Measurements from ENCODE around the gene SPAG9. TPM values are rescaled to one million over a fixed set of nuclear protein-coding genes. Genes with fewer than 3 reads are reported as not detected.
"Not testable (repeated sequence)": the region's sequence is repeated elsewhere in the genome, so short reads cannot be mapped to it uniquely, and the experiment has no call there.

Gene SPAG9
- total RNA-seq, 1 donor from 2014 or later: 99.6 TPM

DNA sequence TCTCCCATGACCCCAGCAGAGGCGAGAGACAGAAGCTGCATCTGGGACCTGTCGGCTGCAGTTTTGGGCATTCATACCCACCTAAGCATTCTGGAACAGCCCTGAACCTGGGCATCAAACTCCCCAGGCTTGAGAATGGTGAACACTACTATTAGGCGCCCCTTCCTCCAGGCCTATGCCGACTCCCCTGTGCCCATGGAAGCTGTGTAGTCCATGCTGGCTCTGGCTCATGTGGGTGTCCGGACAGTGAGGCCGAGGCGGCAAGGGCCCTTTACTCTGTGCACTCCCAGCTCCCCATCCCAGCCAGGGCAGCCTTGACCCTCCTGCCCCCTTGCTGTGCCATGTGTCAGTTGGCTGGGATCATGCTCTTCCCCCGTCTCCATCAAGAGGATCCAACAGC, 165.5 kb downstream of the SPAG9 start:
- no peak for DNase-seq (ENCODE audit: low spot score)

DNA sequence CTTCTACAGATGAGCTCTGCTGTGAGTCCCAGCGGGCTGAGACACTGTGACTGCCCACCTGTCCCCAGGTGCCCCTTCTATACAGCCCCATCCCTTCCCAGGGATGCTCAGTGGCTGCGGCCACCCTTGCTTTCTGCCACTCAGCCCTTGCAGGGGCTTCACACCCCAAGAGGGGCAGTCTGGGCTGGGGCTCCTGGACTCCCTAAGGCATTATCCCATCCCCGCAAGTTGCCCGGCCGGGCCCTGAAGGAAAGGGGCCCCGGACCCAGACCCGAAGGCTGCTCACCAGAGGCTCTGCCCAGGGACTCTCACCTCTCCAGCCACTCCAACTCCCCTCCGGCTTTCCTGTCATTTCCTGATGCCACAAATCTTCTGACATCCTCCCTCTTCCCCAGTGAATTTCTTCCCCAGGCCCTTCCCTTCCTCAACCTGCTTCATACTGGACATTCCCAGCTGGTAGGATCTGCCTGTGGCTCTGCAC, 166.0 kb downstream of the SPAG9 start:
- no peak for DNase-seq (ENCODE audit: low spot score)

DNA sequence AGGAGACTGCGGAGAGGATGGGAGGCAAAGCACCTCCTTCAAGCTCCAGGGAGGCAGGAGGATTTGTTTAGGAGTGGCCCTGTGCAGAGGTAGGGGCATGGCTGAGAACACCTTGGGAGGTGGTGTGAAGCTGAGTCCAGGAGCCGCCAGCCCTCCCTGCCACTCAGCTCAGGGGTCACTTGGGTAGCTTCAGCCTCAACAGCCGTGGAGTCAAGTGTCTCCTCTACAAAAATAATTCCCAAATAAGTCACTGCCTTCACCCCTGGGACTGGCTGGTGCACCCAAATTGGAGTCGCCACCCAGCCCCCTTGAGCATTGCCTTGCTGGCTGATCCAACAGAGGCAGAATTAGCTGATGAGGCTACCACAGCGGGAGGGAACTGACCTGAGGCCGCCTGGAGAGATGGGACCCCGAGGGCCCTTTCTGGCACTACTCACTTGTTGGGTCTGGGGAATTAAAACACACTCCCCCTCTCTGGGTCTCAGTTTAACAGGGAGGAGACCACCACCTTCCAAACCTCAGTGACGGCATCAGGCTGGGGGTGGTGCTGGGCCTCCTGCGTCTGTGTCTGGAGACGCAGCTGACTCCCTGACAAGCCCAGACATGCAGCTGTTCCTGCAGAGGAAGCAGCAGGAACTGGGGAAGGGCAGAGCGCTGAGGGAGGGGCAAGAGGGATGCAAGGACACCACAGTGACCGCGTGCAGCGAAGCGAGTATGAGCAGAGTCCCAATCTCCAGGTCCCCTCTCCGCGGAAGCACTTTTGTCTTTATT, 166.7 kb downstream of the SPAG9 start:
- DNase-seq (ENCODE audit: low spot score): no peak

DNA sequence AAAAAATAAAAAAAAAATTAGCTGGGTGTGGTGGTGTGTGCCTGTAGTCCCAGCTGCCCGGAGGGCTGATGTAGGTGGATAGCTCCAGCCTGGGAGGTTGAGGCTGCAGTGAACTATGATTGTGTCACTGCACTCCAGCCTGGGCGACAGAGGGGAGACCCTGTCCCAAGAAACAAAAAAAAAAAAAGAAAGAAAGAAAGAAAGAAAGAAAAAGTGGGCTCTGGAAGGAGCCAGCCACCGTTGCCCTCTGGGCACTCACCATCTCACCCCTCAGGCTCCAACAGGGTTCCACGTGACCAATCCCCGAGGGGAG, 167.2 kb downstream of the SPAG9 start:
- DNase-seq (ENCODE audit: low spot score): no peak

DNA sequence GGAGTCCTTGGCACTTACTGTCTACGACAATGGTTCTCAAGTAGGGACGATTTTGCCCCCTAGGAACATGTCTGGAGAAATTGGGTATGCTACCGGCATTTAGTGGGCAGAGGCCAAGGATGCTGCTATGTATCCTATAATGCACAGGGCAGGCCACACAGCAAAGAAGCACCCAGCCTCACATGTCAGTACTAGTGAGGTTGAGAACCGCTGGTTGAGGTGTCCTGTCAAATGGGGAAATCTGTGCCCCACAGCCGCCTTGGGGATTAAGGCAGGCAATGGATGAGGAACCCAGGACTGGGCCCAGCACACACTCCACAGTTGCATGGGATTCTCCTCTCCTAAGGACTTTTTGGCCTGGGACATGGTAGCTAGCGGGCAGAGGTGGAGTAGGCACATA, 167.8 kb downstream of the SPAG9 start:
- no peak for DNase-seq (ENCODE audit: low spot score)

DNA sequence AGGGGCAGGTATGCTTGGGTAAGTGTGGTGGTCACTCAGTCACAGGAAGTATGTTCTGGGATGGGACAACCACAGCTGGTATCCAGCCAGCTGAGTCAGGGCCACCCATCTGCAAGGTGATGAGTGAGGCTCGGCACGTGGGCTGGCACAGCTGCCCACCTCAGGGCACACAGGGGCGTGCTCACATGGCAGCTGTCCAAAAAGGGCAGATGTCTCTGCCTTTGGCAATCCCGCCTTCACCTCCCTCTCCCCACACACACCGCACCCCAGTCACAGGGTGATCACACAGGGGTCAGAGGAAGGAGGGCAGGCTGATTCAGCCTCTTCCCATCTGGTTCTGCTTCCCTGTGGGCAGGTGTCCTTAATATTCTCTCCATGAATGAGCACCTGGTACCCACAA, 168.7 kb downstream of the SPAG9 start:
- DNase-seq (ENCODE audit: low spot score): no peak

DNA sequence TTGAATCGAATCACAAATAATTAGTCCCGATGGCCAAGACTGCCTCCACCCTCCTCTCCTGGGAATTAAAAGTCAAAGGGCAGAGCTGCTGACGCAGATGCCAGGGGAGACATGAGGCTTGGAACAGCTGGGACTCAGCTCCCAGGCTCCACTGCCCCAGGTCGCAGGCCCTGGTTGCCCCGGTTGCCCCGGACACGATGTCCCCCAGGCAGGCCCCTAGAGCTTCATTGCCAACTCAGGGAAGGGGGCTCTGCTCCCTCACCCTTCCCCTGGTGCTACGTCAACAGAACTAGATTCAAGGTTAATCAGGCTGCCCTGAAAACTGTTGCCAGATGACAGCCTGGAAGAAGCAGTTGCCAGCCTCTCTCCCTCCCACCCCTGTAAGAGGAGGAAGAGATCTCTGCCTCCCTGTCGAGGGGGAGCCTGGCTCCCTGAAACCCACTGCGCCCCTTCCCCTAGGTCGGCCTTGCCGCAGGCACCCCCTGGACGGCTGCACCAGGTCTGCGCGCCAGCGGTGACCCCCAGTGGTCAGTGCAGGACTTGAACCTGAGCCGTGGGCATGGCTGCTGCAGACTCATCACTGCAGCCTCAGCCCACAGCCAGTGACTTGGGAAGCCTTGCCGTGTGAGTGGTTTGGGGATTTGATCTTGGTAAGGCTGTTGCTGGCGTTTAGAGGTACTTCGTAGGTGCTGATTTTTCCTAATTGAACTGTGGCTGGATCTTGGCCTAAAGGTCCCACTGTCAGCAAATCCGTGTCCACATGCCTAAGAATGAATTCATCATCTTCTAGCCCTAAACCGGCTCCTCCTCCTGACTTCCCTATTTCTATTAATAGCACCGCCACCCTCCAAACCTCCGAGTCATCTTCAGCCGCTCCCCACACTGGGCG, 170.4 kb downstream of the SPAG9 start:
- no peak for DNase-seq (ENCODE audit: low spot score)

DNA sequence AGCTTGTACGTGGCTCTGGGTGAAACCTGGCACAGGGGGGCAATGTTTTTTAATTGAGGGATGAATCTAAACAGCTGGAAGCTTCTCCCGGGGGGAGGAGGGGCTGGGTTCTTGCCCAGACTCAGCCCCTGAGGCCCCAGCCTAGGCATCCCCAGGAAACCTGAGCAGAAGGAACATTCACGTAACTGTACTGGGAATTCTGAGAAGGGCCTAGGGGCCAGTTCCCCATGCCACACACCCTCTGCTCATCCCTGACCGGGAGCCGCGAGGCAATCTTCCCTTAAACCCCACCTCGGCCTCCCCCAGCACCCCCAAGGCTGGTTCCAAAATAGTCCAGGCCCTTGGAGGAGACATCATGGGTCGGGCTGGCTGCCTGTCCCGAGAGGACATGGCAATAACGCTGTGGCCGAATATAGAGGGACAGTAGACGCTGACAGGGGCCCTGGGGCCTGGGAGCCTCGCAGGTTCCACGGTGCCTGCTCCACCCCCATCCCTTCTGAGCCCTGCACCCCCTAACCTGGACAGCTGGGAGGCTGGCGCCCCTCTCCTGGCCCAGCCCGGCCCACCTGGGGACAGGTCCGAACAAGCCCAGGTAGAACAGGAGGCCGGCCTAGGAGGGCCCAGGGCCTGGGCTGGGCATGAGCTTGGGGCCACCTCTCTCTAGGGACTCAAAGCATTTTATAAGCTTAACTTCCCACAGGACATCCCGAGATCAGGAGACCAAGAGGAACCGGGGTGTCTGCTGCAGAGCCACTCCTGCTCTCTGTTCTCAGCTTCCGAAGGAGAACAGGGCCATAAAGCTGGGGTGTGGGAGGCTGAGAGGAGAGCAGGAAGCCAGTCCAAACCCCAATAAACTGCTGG, 171.3 kb downstream of the SPAG9 start:
- peak; percentile 51 for DNase-seq (ENCODE audit: low spot score)

DNA sequence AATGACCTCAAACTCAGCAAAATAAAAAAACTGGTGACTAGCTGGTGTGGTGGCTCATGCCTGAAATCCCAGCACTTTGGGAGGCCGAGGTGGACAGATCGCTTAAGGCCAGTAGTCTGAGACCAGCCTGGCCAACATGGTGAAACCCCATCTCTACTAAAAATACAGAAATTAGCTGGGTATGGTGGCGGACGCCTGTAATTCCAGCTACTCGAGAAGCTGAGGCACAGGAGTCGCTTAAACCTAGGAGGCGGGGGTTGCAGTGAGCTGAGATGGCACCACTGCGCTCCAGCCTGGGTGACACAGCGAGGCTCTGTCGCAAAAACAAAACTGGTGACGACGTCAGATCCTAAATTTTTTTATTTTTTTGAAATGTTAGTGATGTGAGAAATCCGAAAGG, 172.0 kb downstream of the SPAG9 start:
- peak; percentile 81 for DNase-seq (ENCODE audit: low spot score)

DNA sequence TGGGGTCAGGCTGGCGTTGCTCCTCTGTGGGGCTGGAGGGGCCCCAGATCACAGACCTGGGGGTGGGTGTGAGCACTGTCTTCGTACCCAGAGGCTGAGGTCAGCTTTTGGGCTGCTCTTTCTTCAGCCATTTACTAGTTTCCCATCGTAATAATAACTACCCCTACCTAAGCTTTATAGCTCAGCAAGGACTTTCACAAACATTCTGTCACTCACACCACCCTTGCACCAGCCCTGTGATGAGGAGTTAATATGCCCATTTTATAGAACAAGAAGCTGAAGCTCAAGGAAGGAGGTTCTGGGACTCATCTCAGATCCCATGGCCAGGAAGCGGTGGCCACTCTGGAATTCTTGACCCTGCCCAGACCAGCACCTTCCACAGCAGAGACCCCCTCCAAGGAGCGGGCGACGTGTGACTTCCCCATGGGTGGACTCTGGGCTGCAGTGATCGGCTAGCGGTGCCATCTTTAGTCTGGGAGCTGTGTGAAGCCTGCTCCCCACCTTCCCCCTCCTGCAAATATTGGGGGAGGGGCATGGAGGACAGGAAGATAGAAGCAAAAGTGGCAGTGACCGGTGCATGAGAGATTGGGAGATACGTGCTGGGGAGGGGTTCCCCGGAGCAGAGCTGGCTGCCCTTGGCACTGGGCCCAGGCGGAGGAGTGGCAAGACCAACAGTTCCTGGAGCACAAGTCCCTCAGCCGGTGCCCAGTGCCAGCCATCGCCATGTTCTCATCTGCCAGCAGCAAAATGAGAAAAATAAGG, 172.7 kb downstream of the SPAG9 start:
- DNase-seq (ENCODE audit: low spot score): peak; percentile 88

DNA sequence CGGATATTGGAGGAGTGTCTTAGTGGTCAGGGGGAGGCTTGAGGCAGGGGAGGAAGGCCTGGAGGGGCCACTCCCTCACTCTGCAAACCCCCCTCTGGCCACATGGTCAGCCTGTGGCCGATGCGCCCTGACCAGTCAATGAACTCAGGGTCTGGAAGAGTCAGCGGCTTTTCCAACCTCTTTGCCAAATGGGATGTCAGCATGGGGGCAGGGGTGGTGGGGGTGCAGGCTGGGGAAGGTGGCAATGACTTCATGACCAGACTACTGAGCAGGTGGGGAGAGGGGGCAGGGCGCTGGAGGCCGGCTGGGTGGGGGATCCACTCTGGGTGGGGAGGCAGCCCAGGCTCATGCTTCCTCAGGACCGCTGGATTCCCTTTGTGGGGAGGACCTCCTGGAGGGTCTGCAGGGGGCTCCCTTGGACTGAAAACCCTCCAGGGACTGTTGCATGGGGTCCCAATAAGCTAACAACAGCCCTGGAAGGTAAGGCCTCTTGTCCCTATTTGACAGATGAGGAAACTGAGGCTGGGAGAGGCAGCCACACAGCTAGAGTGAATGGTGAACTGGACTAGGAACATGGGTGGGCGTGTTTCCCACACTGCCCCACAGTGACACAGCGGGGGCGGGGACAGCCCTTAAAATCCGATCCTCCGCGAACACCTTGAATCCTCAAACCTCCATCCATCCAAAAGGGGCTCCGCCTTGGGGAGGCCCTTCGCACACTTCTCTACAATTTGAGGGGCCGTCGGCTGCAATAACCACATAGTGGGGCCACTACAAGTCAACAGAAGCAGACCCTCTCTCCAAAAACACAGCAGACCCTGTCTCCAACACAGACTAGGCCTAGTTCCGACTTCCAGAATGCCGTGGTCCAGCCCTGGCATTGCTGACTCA, 173.5 kb downstream of the SPAG9 start:
- peak; percentile 74 for DNase-seq (ENCODE audit: low spot score)

DNA sequence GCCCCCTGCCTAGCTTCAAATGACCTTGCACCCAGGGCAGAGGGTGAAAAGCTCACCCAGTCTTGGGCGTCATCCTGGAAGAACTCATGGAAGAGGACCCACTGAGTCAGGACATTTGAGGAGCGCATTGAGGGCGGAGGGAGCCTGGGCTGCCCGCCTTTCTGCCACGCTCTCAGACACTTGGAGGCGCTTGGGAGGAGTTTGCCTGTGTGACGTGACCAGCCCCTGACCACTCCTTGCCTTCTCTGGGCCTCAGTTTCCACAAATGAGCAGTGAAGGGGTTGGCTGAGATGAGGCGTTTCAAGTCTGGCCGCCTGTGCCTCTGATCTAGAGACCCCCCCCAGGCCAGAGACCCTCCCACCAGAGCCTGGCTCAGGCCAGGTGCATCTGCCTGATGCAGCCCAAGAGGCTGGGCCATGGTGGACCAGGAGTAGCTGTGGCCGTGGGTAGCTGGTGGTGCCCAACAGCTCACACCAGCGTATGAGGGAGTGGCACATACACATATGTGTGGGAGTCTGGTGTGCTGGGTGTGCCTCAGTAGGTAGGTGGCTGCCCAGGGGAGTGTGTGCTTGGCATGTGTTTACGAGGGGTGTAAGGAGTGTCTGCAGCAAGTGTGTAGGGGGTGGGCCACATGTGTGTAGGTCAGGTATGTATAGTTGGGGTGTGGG, 174.3 kb downstream of the SPAG9 start:
- peak; percentile 81 for DNase-seq (ENCODE audit: low spot score)

DNA sequence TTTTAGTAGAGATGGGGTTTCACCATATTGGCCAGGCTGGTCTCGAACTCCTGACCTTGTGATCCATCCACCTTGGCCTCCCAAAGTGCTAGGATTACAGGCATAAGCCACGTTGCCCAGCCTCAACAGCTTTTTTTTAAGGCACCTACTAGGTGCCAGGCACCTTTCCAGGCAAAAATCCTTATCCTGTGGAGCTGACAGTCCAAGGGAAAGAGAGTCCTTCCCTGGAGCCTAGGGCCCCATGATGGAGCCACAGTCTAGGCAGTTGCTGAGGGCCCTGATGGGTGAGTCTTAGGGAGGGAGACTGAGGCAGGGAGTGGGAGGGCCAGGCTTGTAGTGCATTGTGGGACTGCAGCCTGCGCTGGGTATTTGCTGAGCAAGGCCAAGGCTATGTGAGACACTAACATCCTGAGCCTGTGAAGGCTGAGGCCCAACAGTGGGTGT, 174.9 kb downstream of the SPAG9 start:
- no peak for DNase-seq (ENCODE audit: low spot score)

DNA sequence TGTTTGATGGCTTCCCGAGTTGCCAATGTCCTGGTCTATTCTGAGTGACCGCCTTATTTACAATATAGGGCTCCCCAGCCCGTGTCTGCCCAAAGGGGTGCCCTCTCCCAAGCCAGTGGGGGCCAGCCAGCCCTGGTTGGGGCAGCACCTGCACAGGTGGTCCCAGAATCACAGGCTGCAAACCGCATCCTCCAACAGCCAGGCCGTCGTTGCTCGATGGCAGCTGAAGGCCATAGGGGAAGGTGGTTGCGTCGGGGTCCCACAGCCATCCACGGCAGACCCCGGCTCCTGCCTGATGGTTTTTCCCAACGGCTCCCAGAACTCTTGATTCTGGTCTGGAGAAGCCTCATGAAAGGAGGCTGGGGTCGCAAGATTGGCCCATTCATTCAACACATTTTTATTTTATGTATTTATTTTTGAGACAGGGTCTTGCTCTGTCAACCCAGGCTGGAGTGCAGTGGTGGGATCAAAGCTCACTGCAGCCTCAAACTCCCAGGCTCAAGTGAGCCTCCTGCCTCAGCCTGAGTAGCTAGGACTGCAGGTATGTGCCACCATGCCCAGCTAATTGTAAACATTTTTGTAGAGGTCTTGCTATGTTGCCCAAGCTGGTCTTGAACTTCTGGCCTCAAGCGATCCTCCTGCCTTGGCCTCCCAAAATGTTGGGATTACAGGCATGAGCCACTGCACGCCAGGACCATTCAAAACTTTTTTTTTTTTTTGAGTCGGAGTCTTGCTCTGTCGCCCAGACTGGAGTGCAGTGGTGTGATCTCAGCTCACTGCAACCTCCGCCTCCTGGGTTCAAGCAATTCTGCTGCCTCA, 175.6 kb downstream of the SPAG9 start:
- peak; percentile 76 for DNase-seq (ENCODE audit: low spot score)

DNA sequence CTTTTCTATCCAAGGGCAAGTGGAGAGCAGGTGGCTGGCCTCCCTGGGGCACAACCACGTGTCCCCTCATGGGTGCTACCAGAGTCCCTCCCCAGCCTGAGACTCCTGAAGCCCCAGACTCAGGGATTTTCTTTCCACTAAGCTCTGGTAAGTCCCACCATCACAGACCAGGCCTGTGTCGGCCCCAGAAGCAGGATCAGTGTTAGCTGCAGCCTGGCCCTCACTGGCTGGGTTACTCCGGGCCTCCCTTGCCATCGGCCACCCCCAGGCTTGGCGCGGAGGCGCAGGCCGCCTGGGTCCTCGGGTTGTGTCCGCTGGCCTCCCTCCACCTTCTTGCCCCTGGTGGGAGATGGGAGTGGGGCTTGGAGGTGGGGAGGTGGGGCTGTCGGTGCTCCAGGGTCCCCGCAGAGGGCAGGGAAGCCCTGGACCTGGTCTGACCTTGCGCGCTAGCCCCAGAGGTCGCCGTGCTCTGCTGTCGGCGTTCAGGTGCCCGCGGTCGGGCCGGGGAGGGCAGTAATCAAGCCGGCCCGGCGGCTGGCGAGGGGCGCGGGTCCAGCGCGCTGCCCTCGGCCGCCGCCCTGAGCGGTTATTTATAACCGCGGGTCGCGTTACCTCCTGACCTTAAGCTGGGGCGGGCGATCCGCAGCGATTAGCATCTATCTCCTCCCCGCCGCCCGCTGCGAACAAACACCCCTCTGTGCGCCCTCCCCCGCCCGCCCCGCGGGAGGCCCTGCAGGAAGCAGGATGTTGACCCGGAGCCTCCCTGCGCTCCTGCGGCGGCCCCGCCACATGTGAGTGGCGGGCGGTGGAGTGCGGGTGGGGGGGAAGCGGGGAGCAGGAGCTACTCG, 176.4 kb downstream of the SPAG9 start:
- peak; percentile 93 for DNase-seq (ENCODE audit: low spot score)

DNA sequence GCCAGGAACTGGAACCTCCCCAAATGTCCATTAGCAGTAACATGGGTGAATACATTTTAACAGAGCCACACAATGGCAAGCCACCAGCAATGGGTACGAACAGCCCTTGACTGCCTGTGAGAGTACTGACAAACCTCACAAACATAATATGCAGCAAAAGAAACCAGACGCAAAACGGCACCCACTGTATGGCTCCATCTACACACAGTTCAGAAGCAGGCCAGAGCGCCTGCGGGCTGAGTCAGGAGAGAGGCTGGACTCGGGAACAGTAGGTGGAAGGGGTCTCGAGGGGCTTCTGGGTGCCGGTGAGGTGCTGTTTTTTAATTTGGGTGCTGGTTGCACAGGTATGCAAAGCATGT, 177.1 kb downstream of the SPAG9 start:
- DNase-seq (ENCODE audit: low spot score): peak; percentile 80

DNA sequence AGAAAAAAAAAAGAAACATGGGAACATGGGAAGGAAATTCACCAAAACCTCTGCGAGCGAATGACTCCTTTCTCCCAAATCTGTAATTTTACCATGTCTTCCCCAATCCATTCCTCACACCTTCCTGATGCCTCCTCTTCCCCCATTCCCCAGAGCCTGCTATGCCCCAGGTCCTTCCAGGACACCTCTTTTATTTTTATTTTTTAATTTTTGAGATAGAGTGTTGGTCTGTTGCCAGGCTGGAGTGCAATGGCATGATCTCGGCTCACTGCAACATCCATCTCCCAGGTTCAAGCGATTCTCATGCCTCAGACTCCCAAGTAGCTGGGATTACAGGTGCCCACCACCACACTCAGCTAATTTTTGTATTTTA, 179.0 kb downstream of the SPAG9 start:
- DNase-seq (ENCODE audit: low spot score): not testable (repeated sequence)
